ENCODE data around the gene KAT8. TPM values are rescaled to one million over a fixed set of nuclear protein-coding genes. Genes with fewer than 3 reads are reported as not detected.

Gene KAT8
- total RNA-seq: 100 to 1,000 TPM; 114 to 124 TPM
- 67.0 TPM for polyA plus RNA-seq (2013, experiment 1 of 2)
- polyA plus RNA-seq (2013, experiment 2 of 2): 65.5 TPM
- 38.4 to 100 (median 63.0) reads per million in 172 experiments for total RNA-seq

DNA sequence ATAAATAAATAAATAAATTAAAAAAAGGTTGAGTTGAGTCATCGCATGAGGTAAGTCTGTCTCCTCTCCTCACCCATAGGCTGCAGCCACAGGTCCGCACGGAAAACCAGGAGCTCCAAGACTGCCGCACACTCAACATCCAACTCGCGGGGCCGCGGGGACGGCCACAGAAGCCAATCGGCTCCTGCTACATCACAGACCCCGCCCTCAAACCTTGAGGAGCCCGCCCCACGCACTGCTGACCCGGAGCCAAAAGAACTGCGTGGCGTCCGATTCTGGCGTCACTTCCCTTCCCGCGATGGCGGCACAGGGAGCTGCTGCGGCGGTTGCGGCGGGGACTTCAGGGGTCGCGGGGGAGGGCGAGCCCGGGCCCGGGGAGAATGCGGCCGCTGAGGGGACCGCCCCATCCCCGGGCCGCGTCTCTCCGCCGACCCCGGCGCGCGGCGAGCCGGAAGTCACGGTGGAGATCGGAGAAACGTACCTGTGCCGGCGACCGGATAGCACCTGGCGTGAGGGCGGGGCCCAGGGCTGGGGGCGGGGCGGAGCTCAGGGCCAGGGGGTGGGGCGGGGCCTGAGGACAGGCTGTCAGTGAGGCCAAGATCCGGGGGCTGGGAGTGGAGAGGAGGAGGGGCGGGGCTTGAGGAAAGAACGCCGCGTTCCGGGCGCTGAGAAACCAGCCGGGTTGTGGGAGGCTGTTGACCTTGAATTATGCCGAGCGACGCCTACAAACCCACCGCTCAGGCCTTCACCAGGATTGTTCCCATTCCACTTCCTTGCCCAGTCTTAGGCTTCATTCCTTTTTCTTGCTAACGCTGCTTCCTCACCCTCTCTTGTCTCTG, at the start of gene KAT8:
TSS of gene KAT8 (plus strand) at position 281 of the 839 bp plus-strand sequence. CDS start at position 299, 18 bp downstream.
- Histone ChIP-seq H3K9me3 (ENCODE audit: control insufficient read depth in 1 of 2, insufficient read depth in 1 of 2, low read length in 2 of 2) (no peaks in the 10 kb centered on the region), H3K27me3 (ENCODE audit: control insufficient read depth in 1 of 2, insufficient read depth in 2 of 2, low read length in 2 of 2) (no peaks in the 10 kb centered on the region), H3K27ac (ENCODE audit: low read depth in 1 of 2, low read length in 2 of 2) (peak within 1 kb of the TSS; percentile 87 to 95), H3K4me1 (ENCODE audit: insufficient read depth, low read length) (peaks cover 23% of the 10 kb centered on the region), H3K4me3 (ENCODE audit: low read length) (peak within 1 kb of the TSS; percentile 68), H3K36me3 (ENCODE audit: insufficient read depth, low read length) (peaks cover 41% of the 10 kb centered on the region)
- Mint-ChIP-seq H3K36me3 (ENCODE audit: low read depth) (peaks cover 56% of the 10 kb centered on the region), H3K4me1 (ENCODE audit: low read depth) (peaks cover 17% of the 10 kb centered on the region), H3K27ac (peak within 1 kb of the TSS; percentile 83), H3K4me3 (peak within 1 kb of the TSS; percentile 88), H3K9me3 (no peaks in the 10 kb centered on the region), H3K27me3 (no peaks in the 10 kb centered on the region)
- peak; percentile 93 to 99 (median 96) for DNase-seq
- ChIA-PET POLR2A (interaction anchor here (0.6 to 3.1 kb wide), 36 partner anchors 9 to 756 kb away, joined by 3 to 120 read pairs (median 5); partner anchors contain the start of genes ARMC5, BCKDK, BCL7C and FBRS), CTCF (interaction anchor here (1.0 to 1.9 kb wide), 3 partner anchors 25 to 176 kb away, joined by 3 to 32 read pairs (median 5); partner anchors contain the start of genes ZNF646 and ZNF668)
- intact Hi-C loops (cut with DNase I, micrococcal nuclease): loop anchor here (1.0 to 5.0 kb wide), 4 partner anchors 25 to 390 kb away; partner anchors contain the start of genes ZNF646 (in 2 of the 2), ZNF668 (in 2 of the 2), FUS (in 1 of the 2) and RUSF1 (in 1 of the 2)
- TF ChIP-seq, protein P1, sequence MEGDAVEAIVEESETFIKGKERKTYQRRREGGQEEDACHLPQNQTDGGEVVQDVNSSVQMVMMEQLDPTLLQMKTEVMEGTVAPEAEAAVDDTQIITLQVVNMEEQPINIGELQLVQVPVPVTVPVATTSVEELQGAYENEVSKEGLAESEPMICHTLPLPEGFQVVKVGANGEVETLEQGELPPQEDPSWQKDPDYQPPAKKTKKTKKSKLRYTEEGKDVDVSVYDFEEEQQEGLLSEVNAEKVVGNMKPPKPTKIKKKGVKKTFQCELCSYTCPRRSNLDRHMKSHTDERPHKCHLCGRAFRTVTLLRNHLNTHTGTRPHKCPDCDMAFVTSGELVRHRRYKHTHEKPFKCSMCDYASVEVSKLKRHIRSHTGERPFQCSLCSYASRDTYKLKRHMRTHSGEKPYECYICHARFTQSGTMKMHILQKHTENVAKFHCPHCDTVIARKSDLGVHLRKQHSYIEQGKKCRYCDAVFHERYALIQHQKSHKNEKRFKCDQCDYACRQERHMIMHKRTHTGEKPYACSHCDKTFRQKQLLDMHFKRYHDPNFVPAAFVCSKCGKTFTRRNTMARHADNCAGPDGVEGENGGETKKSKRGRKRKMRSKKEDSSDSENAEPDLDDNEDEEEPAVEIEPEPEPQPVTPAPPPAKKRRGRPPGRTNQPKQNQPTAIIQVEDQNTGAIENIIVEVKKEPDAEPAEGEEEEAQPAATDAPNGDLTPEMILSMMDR (IDR thresholded peaks at IDR 0.05): no peak
- peak; percentile 91 for ATAC-seq (ENCODE audit: poor library complexity)

DNA sequence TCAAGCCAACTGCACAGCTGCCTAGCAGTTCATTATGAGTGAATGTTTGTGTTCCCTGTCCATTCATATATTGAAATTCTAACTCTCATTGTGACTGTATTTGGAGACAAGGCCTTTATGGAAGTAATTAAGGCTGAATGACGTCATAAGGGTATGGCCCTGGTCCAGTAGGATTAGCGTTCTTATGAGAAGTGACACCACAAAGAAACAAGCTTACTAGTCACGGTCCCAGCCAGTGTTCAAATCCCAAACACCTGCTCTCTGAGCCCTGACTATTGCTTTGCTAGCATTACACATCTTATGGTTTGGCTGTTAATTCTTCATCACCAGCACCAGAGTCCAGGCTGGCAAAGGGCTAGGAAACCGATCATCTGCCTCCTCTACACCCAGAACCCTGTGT, 45.6 kb upstream of the KAT8 start:
- ATAC-seq (ENCODE audit: poor library complexity) (no peak), DNase-seq (no peak)
- peaks cover 41% of the 10 kb centered on the region for H3K4me1 Mint-ChIP-seq (ENCODE audit: low read depth)
- no peaks in the 10 kb centered on the region for H3K9me3 Mint-ChIP-seq
- intact Hi-C loops (cut with DNase I, micrococcal nuclease): loop anchor here (2.0 to 10.0 kb wide), 5 partner anchors 110 to 795 kb away; partner anchors contain the start of genes SETD1A (in 2 of the 2), FBXL19 (in 1 of the 2) and FUS (in 1 of the 2)
- TF ChIP-seq, protein P1 (IDR thresholded peaks at IDR 0.05): no peak
- Histone ChIP-seq H3K9me3 (ENCODE audit: control insufficient read depth in 1 of 2, insufficient read depth in 1 of 2, low read length in 2 of 2) (no peaks in the 10 kb centered on the region), H3K4me1 (ENCODE audit: insufficient read depth, low read length) (peaks cover 34% of the 10 kb centered on the region), H3K27me3 (ENCODE audit: control insufficient read depth in 1 of 2, insufficient read depth in 2 of 2, low read length in 2 of 2) (no peaks in the 10 kb centered on the region), H3K27ac (ENCODE audit: low read depth in 1 of 2, low read length in 2 of 2) (peak overlapping the region in 1 of 2 donors; percentile 95), H3K36me3 (ENCODE audit: insufficient read depth, low read length) (peaks cover 7% of the 10 kb centered on the region), H3K4me3 (ENCODE audit: low read length) (no peak overlapping the region)
- ChIA-PET POLR2A (interaction anchor here (3.4 kb wide), 1 partner anchor 70 kb away, joined by 64 read pairs; no protein-coding TSS in a partner anchor), CTCF (interaction anchor here (1.3 kb wide), 1 partner anchor 70 kb away, joined by 4 read pairs; no protein-coding TSS in a partner anchor)
- no peaks in the 10 kb centered on the region for H3K27me3 Mint-ChIP-seq
- peak overlapping the region; percentile 98 for H3K4me3 Mint-ChIP-seq
- peak overlapping the region; percentile 92 for H3K27ac Mint-ChIP-seq
- H3K36me3 Mint-ChIP-seq (ENCODE audit: low read depth): peaks cover 31% of the 10 kb centered on the region

DNA sequence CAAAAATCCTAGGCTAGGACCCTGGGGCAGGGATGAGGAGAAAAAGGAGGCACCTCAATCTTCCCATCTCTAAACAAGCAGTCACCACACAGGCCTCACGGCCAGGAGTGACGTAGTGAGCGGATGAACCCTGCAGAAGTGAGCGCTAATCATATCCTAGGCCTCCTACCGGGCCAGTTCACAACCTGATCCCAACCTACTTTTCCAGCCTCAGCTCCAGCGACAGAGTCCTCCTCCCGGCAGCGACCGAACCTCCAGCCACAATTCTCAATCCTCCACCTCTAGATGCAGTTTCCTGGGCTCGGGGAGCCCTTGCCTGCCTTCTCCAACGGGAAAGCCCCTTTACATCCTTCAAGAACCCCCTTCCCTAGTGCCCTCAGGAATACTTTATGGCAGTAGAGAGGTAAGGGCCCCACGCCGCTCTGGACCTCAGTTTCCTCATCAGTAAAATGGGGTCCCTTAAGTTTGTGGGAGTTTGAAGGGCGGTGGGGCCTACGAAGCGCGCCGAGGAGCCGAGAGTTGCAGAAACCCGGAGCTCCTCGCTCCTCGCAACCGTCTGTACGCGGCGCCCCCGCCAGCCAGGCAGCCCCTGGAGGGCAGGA, 44.8 kb upstream of the KAT8 start:
- Mint-ChIP-seq H3K4me3 (peak overlapping the region; percentile 98), H3K4me1 (ENCODE audit: low read depth) (peaks cover 41% of the 10 kb centered on the region), H3K36me3 (ENCODE audit: low read depth) (peaks cover 36% of the 10 kb centered on the region), H3K27ac (peak overlapping the region; percentile 92), H3K27me3 (no peaks in the 10 kb centered on the region), H3K9me3 (no peaks in the 10 kb centered on the region)
- DNase-seq (peak in 5 of 14 experiments; percentile 17 to 57 (median 46)), ATAC-seq (ENCODE audit: poor library complexity) (no peak)
- Histone ChIP-seq H3K27me3 (ENCODE audit: control insufficient read depth in 1 of 2, insufficient read depth in 2 of 2, low read length in 2 of 2) (no peaks in the 10 kb centered on the region), H3K36me3 (ENCODE audit: insufficient read depth, low read length) (peaks cover 15% of the 10 kb centered on the region), H3K4me3 (ENCODE audit: low read length) (peak overlapping the region; percentile 96), H3K9me3 (ENCODE audit: control insufficient read depth in 1 of 2, insufficient read depth in 1 of 2, low read length in 2 of 2) (no peaks in the 10 kb centered on the region), H3K4me1 (ENCODE audit: insufficient read depth, low read length) (peaks cover 35% of the 10 kb centered on the region), H3K27ac (ENCODE audit: low read depth in 1 of 2, low read length in 2 of 2) (peak overlapping the region; percentile 49 to 95)
- POLR2A ChIA-PET: interaction anchor here (0.8 to 3.4 kb wide), 8 partner anchors 21 to 797 kb away, joined by 3 to 79 read pairs (median 32); partner anchors contain the start of genes ARMC5, KAT8, SETD1A and STX4
- TF ChIP-seq, protein P1 (IDR thresholded peaks at IDR 0.05): no peak
- CTCF ChIA-PET: interaction anchor here (1.3 to 2.3 kb wide), 4 partner anchors 24 to 88 kb away, joined by 4 to 21 read pairs (median 8); partner anchors contain the start of gene HSD3B7
- intact Hi-C loops (cut with DNase I, micrococcal nuclease): loop anchor here (1.0 to 10.0 kb wide), 8 partner anchors 39 to 795 kb away; partner anchors contain the start of genes FBXL19 (in 2 of the 2), SETD1A (in 2 of the 2), FUS (in 1 of the 2) and STX4 (in 1 of the 2)

Measured in CD4-positive, alpha-beta T cell (primary cell).